OCI-LY7 (cell line): ENCODE measurements around the gene DNHD1. TPM values are rescaled to one million over a fixed set of nuclear protein-coding genes. Genes with fewer than 3 reads are reported as not detected.

Source experiments
- BruUV-seq: library from RNA; stranded (reverse); fragments of 400-500 nt; replicated peaks from 2 replicates; lab custom pipeline; 2021; lab: Mats Ljungman, UMichigan
- CTCF ChIA-PET: fragments of 300-600 bp; sonication (Branson Sonifier 250); formaldehyde crosslinking; loops from one replicate; lab custom pipeline; 2022; ENCODE audit warnings: antibody characterized with exemption; ENCODE audit not compliant: unreplicated experiment; lab: Charles Lee
- POLR2A ChIA-PET: fragments of 300-600 bp; sonication (Branson Sonifier 250); formaldehyde crosslinking; loops from one replicate; lab custom pipeline; 2022; ENCODE audit warnings: antibody characterized with exemption; lab: Charles Lee
- DNase-seq: peaks from one replicate; pipeline ENCODE4 v3.0.0-alpha.2; 2015; ENCODE audit warnings: low spot score
- H2AFZ ChIP-seq: fragments of 200-600 bp; sonication (generic), shearing (Covaris generic); 2 replicates; pipeline ENCODE4 v1.6.1; 2014; ENCODE audit warnings: mild to moderate bottlenecking, antibody characterized with exemption, low read length, moderate library complexity
- H3K27ac ChIP-seq: fragments of 200-600 bp; sonication (generic); 2 replicates; pipeline ENCODE4 v1.5.1; 2014; ENCODE audit warnings: mixed run types, low read depth, mild to moderate bottlenecking, moderate library complexity, low read length, inconsistent platforms; ENCODE audit not compliant: poor library complexity, severe bottlenecking
- H3K36me3 ChIP-seq: fragments of 200-600 bp; sonication (generic); 2 replicates; pipeline ENCODE4 v1.6.1; 2014; ENCODE audit warnings: mild to moderate bottlenecking, antibody characterized with exemption, low read length, moderate library complexity, mixed read lengths; ENCODE audit not compliant: insufficient read depth
- H3K4me1 ChIP-seq: fragments of 200-600 bp; sonication (generic); 2 replicates; pipeline ENCODE4 v1.5.1; 2014; ENCODE audit warnings: mild to moderate bottlenecking, low read length; ENCODE audit not compliant: insufficient read depth, poor library complexity, severe bottlenecking
- H3K4me2 ChIP-seq: fragments of 200-600 bp; sonication (generic); 2 replicates; pipeline ENCODE4 v1.6.1; 2014; ENCODE audit warnings: mild to moderate bottlenecking, low read length
- H3K4me3 ChIP-seq: fragments of 200-600 bp; sonication (generic); 2 replicates; pipeline ENCODE4 v1.5.1; 2014; ENCODE audit warnings: mild to moderate bottlenecking, low read depth, low read length; ENCODE audit not compliant: poor library complexity, severe bottlenecking
- H3K79me2 ChIP-seq: fragments of 200-600 bp; sonication (generic); 2 replicates; pipeline ENCODE4 v1.6.1; 2016; ENCODE audit warnings: low read depth, mild to moderate bottlenecking, low read length, moderate library complexity, mixed read lengths; ENCODE audit not compliant: insufficient read depth
- H3K9me2 ChIP-seq: fragments of 200-600 bp; sonication (generic); 2 replicates; pipeline ENCODE4 v1.6.1; 2016; ENCODE audit warnings: mild to moderate bottlenecking, low read length, mixed read lengths; ENCODE audit not compliant: insufficient read depth
- H3K9me3 ChIP-seq: fragments of 200-600 bp; sonication (generic); 2 replicates; pipeline ENCODE4 v1.6.1; 2014; ENCODE audit warnings: mild to moderate bottlenecking, mixed run types, low read length, mixed read lengths
- H4K20me1 ChIP-seq: fragments of 200-600 bp; sonication (generic); 2 replicates; pipeline ENCODE4 v1.6.1; 2014; ENCODE audit warnings: mild to moderate bottlenecking, antibody characterized with exemption, low read length, moderate library complexity, mixed read lengths; ENCODE audit not compliant: insufficient read depth
- EZH2phosphoT487 ChIP-seq: fragments of 200-600 bp; sonication (generic); IDR thresholded peaks from 2 replicates; pipeline ENCODE4 v1.6.1; 2018; ENCODE audit warnings: low read depth, borderline replicate concordance, mild to moderate bottlenecking, mixed run types, antibody characterized with exemption, low read length, moderate library complexity, mixed read lengths
- intact Hi-C: fragments of 100-400 bp; cut with micrococcal nuclease; formaldehyde crosslinking; loops from one replicate; pipeline ENCODE4 v1.10.0; 2022; ENCODE audit not compliant: unreplicated experiment
- total RNA-seq, 2 experiments: library from RNA; depleted of rRNA in 1 of 2; stranded (reverse); fragments of >200 nt in 1 of 2; shearing (Covaris generic) in 1 of 2; gene quantifications; 2 replicates each; pipeline ENCODE4 v1.2.3, GENCODE V29; 2014 to 2022
- TF ChIP-seq, protein P1 (sequence below): fragments of 200-600 bp; sonication (generic); conservative IDR thresholded peaks from 2 replicates; pipeline ENCODE4 v1.5.1; 2014; ENCODE audit warnings: mild to moderate bottlenecking, antibody characterized with exemption, low read length, moderate library complexity, mixed read lengths

The DNHD1 gene
- total RNA-seq, 2 experiments from 2014 or later = 24.3 to 52.7 TPM

- H2AFZ ChIP-seq = no peak overlapping the region
- ChIA-PET CTCF (no interaction called here), POLR2A (no interaction called here)
- TF ChIP-seq EZH2phosphoT487 = no peak
- TF ChIP-seq, protein P1, sequence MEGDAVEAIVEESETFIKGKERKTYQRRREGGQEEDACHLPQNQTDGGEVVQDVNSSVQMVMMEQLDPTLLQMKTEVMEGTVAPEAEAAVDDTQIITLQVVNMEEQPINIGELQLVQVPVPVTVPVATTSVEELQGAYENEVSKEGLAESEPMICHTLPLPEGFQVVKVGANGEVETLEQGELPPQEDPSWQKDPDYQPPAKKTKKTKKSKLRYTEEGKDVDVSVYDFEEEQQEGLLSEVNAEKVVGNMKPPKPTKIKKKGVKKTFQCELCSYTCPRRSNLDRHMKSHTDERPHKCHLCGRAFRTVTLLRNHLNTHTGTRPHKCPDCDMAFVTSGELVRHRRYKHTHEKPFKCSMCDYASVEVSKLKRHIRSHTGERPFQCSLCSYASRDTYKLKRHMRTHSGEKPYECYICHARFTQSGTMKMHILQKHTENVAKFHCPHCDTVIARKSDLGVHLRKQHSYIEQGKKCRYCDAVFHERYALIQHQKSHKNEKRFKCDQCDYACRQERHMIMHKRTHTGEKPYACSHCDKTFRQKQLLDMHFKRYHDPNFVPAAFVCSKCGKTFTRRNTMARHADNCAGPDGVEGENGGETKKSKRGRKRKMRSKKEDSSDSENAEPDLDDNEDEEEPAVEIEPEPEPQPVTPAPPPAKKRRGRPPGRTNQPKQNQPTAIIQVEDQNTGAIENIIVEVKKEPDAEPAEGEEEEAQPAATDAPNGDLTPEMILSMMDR = no peak
- H3K27ac ChIP-seq = no peak overlapping the region
- no TSS peak for BruUV-seq
- no peak for DNase-seq
- H3K36me3 ChIP-seq = 0 out of 2 replicates have a peak, but pooled peaks cover 8% of the 10 kb centered on the region
- H3K4me2 ChIP-seq = no peak overlapping the region
- no peaks in the 10 kb centered on the region for H3K79me2 ChIP-seq
- H3K4me3 ChIP-seq = no peak overlapping the region
- H3K9me2 ChIP-seq = no peaks in the 10 kb centered on the region
- intact Hi-C loops = no loop called here
- no peaks in the 10 kb centered on the region for H3K4me1 ChIP-seq
- no peaks in the 10 kb centered on the region for H3K9me3 ChIP-seq
- no peaks in the 10 kb centered on the region for H4K20me1 ChIP-seq
Measured at GRCh38 chr11:6545917-6546605, 49.0 kb downstream of the DNHD1 start.

- Histone ChIP-seq H3K4me3 (no peak overlapping the region), H3K4me1 (no peaks in the 10 kb centered on the region), H3K36me3 (0 out of 2 replicates have a peak, but pooled peaks cover 8% of the 10 kb centered on the region), H3K9me2 (no peaks in the 10 kb centered on the region), H3K9me3 (no peaks in the 10 kb centered on the region), H2AFZ (no peak overlapping the region), H3K27ac (no peak overlapping the region), H4K20me1 (no peaks in the 10 kb centered on the region), H3K4me2 (no peak overlapping the region), H3K79me2 (no peaks in the 10 kb centered on the region)
- POLR2A ChIA-PET = no interaction called here
- TF ChIP-seq EZH2phosphoT487 = no peak
- BruUV-seq = no TSS peak
- intact Hi-C loops = no loop called here
- CTCF ChIA-PET = no interaction called here
- no peak for DNase-seq
Measured at GRCh38 chr11:6546735-6547134, 49.7 kb downstream of the DNHD1 start.

DNA sequence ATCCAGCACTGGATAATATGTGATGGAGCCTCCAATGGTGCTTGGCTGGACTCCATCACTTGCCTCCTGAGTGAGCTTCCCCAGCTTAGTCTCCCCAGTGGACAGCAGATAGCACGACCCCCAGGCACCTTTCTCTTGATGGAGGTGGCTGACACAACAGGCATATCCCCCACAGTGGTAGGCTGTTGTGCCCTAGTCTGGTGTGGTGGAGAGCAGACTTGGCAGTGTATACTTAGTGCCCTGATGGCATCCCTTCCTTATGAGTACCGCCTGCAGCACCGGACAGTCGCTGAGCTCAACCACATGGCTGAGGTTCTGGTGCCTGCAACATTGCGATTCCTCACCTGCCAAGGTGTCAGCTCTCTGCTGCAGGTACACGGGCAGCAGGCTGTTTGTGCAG is 50.1 kb downstream of the DNHD1 start:
- BruUV-seq = no TSS peak
- Histone ChIP-seq H4K20me1 (no peaks in the 10 kb centered on the region), H3K79me2 (no peaks in the 10 kb centered on the region), H3K9me3 (no peaks in the 10 kb centered on the region), H3K27ac (no peak overlapping the region), H3K4me2 (no peak overlapping the region), H3K9me2 (no peaks in the 10 kb centered on the region), H3K4me1 (no peaks in the 10 kb centered on the region), H2AFZ (no peak overlapping the region), H3K36me3 (0 out of 2 replicates have a peak, but pooled peaks cover 8% of the 10 kb centered on the region), H3K4me3 (no peak overlapping the region)
- ChIA-PET CTCF (interaction anchor here (0.6 kb wide), 1 partner anchor 103 kb away, joined by 3 read pairs; no protein-coding TSS in a partner anchor), POLR2A (interaction anchor here (0.7 to 0.8 kb wide), 2 partner anchors 136 to 355 kb away, joined by 3 read pairs; partner anchors contain the start of gene MRPL17)
- TF ChIP-seq, protein P1 = no peak
- TF ChIP-seq EZH2phosphoT487 = no peak
- intact Hi-C loops = no loop called here
- DNase-seq = no peak
